T-helper 17 cell (primary cell): ENCODE data around the gene NLGN1. TPM values are rescaled to one million over a fixed set of nuclear protein-coding genes. Genes with fewer than 3 reads are reported as not detected.

Experiments used
- ATAC-seq: fragments of 150-1000 bp; cut with Tn5 transposase; 2 replicates; pipeline ENCODE4 v1.10.0; 2021; ENCODE audit warnings: mild to moderate bottlenecking, moderate library complexity
- DNase-seq, 3 donors: peaks; one replicate each; pipeline versions ENCODE4 v3.0.0 to v3.0.0-alpha.2; 2020 to 2021
- H3K9me3 ChIP-seq: one replicate; pipeline ENCODE4 v1.7.0; 2013; ENCODE audit warnings: low read length, mild to moderate bottlenecking; ENCODE audit not compliant: control insufficient read depth, poor library complexity, severe bottlenecking
- H3K27ac Mint-ChIP-seq: one replicate; pipeline ENCODE4 v1.8.0; 2022; ENCODE audit warnings: mild to moderate bottlenecking, moderate library complexity, mixed read lengths
- H3K27me3 Mint-ChIP-seq: one replicate; pipeline ENCODE4 v1.8.0; 2022; ENCODE audit warnings: mixed read lengths
- H3K36me3 Mint-ChIP-seq: one replicate; pipeline ENCODE4 v1.8.0; 2022; ENCODE audit warnings: low read depth, mixed read lengths
- H3K4me1 Mint-ChIP-seq: one replicate; pipeline ENCODE4 v1.8.0; 2022; ENCODE audit warnings: mild to moderate bottlenecking, mixed read lengths
- H3K4me3 Mint-ChIP-seq: one replicate; pipeline ENCODE4 v1.8.0; 2022; ENCODE audit warnings: mild to moderate bottlenecking, moderate library complexity, mixed read lengths
- total RNA-seq, 4 donors: library from RNA in 2 of 4; stranded (reverse) in 2 of 4; gene quantifications; one replicate each; pipeline ENCODE4 v1.2.3 and lab custom pipeline; 2022 to 2026

Gene NLGN1
- total RNA-seq, 2 donors from 2014 or later, result not detected

GRCh38 chr3:173734473-173734872, 336.9 kb downstream of the NLGN1 start:
- H3K4me1 Mint-ChIP-seq, result no peaks in the 10 kb centered on the region
- no peaks in the 10 kb centered on the region for H3K9me3 ChIP-seq
- no peak overlapping the region for H3K4me3 Mint-ChIP-seq
- ATAC-seq (no peak), DNase-seq (no peak)
- H3K36me3 Mint-ChIP-seq, result no peaks in the 10 kb centered on the region
- H3K27me3 Mint-ChIP-seq, result no peaks in the 10 kb centered on the region
- no peak overlapping the region for H3K27ac Mint-ChIP-seq

- Mint-ChIP-seq H3K4me3 (no peak overlapping the region), H3K27me3 (no peaks in the 10 kb centered on the region), H3K36me3 (no peaks in the 10 kb centered on the region), H3K27ac (no peak overlapping the region), H3K4me1 (no peaks in the 10 kb centered on the region)
- DNase-seq (no peak), ATAC-seq (no peak)
- H3K9me3 ChIP-seq, result no peaks in the 10 kb centered on the region
Observed at GRCh38 chr3:173734895-173735294, 337.4 kb downstream of the NLGN1 start.

- H3K4me1 Mint-ChIP-seq, result no peaks in the 10 kb centered on the region
- ATAC-seq, result no peak
- no peaks in the 10 kb centered on the region for H3K36me3 Mint-ChIP-seq
- no peaks in the 10 kb centered on the region for H3K9me3 ChIP-seq
- H3K27me3 Mint-ChIP-seq, result no peaks in the 10 kb centered on the region
- H3K4me3 Mint-ChIP-seq, result no peak overlapping the region
- H3K27ac Mint-ChIP-seq, result no peak overlapping the region
- DNase-seq, result no peak
Observed at GRCh38 chr3:173735841-173736240, 338.3 kb downstream of the NLGN1 start.

- Mint-ChIP-seq H3K4me3 (no peak overlapping the region), H3K27me3 (no peaks in the 10 kb centered on the region), H3K36me3 (no peaks in the 10 kb centered on the region), H3K4me1 (no peaks in the 10 kb centered on the region), H3K27ac (no peak overlapping the region)
- ATAC-seq, result no peak
- no peaks in the 10 kb centered on the region for H3K9me3 ChIP-seq
- DNase-seq, result no peak
Observed at GRCh38 chr3:173737167-173737808, 339.7 kb downstream of the NLGN1 start.

- H3K27ac Mint-ChIP-seq, result no peak overlapping the region
- no peaks in the 10 kb centered on the region for H3K9me3 ChIP-seq
- DNase-seq, result no peak
Observed at GRCh38 chr3:173739726-173740125, 342.2 kb downstream of the NLGN1 start.

GRCh38 chr3:173742491-173742890, 344.9 kb downstream of the NLGN1 start:
- H3K27me3 Mint-ChIP-seq, result no peaks in the 10 kb centered on the region
- H3K36me3 Mint-ChIP-seq, result no peaks in the 10 kb centered on the region
- no peak for DNase-seq
- H3K4me3 Mint-ChIP-seq, result no peak overlapping the region
- ATAC-seq, result no peak
- H3K27ac Mint-ChIP-seq, result no peak overlapping the region
- no peaks in the 10 kb centered on the region for H3K4me1 Mint-ChIP-seq
- H3K9me3 ChIP-seq, result no peaks in the 10 kb centered on the region

More at GRCh38 chr3:173739726-173740125, 342.2 kb downstream of the NLGN1 start:
- ATAC-seq, result no peak
- no peaks in the 10 kb centered on the region for H3K4me1 Mint-ChIP-seq
- H3K36me3 Mint-ChIP-seq, result no peaks in the 10 kb centered on the region
- no peaks in the 10 kb centered on the region for H3K27me3 Mint-ChIP-seq
- no peak overlapping the region for H3K4me3 Mint-ChIP-seq

GRCh38 chr3:173743111-173743510, 345.6 kb downstream of the NLGN1 start:
- no peak overlapping the region for H3K27ac Mint-ChIP-seq
- ATAC-seq (no peak), DNase-seq (no peak)
- H3K9me3 ChIP-seq, result no peaks in the 10 kb centered on the region
- no peaks in the 10 kb centered on the region for H3K4me1 Mint-ChIP-seq
- H3K36me3 Mint-ChIP-seq, result no peaks in the 10 kb centered on the region
- H3K27me3 Mint-ChIP-seq, result no peaks in the 10 kb centered on the region
- no peak overlapping the region for H3K4me3 Mint-ChIP-seq

DNA sequence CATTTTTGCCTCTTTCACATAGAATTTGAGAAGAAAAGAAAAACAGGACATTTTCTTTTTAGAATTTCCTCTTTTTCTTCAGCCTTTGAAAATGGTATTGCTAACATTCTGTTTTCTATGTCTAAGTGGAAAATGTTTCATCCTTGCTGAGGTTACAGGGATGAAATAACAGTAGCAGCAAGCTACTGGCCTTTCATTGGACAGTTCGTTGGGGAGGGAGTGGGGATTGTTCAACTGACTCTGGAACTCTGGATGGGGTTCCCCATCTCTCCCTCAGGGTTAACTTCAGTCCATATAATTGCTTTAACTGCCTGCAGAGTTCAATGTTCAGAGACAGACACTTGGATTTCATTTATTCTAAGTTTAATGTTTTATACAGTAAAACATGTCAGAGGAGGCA, 346.0 kb downstream of the NLGN1 start:
- Mint-ChIP-seq H3K4me3 (no peak overlapping the region), H3K27me3 (no peaks in the 10 kb centered on the region), H3K27ac (no peak overlapping the region), H3K4me1 (no peaks in the 10 kb centered on the region), H3K36me3 (no peaks in the 10 kb centered on the region)
- DNase-seq (no peak), ATAC-seq (no peak)
- H3K9me3 ChIP-seq, result no peaks in the 10 kb centered on the region

GRCh38 chr3:173744479-173744878, 346.9 kb downstream of the NLGN1 start:
- Mint-ChIP-seq H3K4me3 (no peak overlapping the region), H3K27ac (no peak overlapping the region), H3K4me1 (no peaks in the 10 kb centered on the region), H3K27me3 (no peaks in the 10 kb centered on the region), H3K36me3 (no peaks in the 10 kb centered on the region)
- H3K9me3 ChIP-seq, result no peaks in the 10 kb centered on the region
- no peak for ATAC-seq
- no peak for DNase-seq

DNA sequence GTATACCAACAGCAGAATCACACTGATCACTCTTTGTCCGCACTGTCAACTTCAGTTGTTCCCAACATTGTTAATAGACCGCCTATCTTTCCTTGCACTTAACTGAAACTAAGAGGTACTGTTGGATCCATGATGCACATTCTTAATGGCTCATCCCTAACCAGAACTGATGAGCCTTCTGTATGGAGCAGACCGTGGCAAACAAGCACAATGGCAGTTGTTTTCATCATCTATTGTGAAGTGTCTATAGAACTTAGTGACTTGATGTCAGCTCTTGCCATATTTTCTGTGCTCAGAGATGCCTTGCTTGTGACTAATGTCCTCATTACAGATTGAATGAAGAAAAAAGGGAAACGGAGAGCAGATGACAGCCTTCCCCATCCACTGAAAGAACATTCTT, 347.4 kb downstream of the NLGN1 start:
- no peaks in the 10 kb centered on the region for H3K9me3 ChIP-seq
- Mint-ChIP-seq H3K4me1 (no peaks in the 10 kb centered on the region), H3K27ac (no peak overlapping the region), H3K4me3 (no peak overlapping the region), H3K36me3 (no peaks in the 10 kb centered on the region), H3K27me3 (no peaks in the 10 kb centered on the region)
- no peak for DNase-seq
- ATAC-seq, result no peak

GRCh38 chr3:173745952-173746682, 348.6 kb downstream of the NLGN1 start:
- DNase-seq (no peak), ATAC-seq (no peak)
- Mint-ChIP-seq H3K4me1 (no peaks in the 10 kb centered on the region), H3K4me3 (no peak overlapping the region), H3K27ac (no peak overlapping the region), H3K36me3 (no peaks in the 10 kb centered on the region), H3K27me3 (no peaks in the 10 kb centered on the region)
- no peaks in the 10 kb centered on the region for H3K9me3 ChIP-seq

DNA sequence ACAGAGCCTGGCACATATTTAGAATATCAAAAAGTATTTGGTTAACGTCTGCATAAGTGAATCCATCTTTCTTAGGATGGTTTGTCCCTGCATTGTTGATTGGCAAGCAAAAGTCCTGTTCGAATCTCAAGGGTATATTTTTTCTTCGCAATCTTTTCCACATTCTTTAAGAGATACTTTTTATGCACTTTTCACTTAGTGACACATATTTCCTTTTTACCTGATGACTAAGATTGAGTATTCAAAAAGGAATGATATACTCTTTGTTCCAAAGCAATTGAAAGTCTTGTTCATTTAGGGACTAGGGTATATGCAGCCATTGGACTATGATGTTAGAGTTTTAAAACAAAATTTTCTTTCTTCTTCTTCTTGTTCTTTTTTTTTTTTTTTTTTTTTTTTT, 349.9 kb downstream of the NLGN1 start:
- no peaks in the 10 kb centered on the region for H3K9me3 ChIP-seq
- Mint-ChIP-seq H3K4me1 (no peaks in the 10 kb centered on the region), H3K27me3 (no peaks in the 10 kb centered on the region), H3K36me3 (no peaks in the 10 kb centered on the region), H3K4me3 (no peak overlapping the region), H3K27ac (no peak overlapping the region)
- DNase-seq, result no peak
- no peak for ATAC-seq

- Mint-ChIP-seq H3K36me3 (no peaks in the 10 kb centered on the region), H3K27me3 (no peaks in the 10 kb centered on the region), H3K4me3 (no peak overlapping the region), H3K4me1 (no peaks in the 10 kb centered on the region), H3K27ac (no peak overlapping the region)
- DNase-seq (no peak), ATAC-seq (no peak)
- H3K9me3 ChIP-seq, result no peaks in the 10 kb centered on the region
Observed at GRCh38 chr3:173748105-173748504, 350.6 kb downstream of the NLGN1 start.

- Mint-ChIP-seq H3K27me3 (no peaks in the 10 kb centered on the region), H3K27ac (no peak overlapping the region), H3K36me3 (no peaks in the 10 kb centered on the region), H3K4me3 (no peak overlapping the region), H3K4me1 (no peaks in the 10 kb centered on the region)
- DNase-seq (no peak), ATAC-seq (no peak)
- H3K9me3 ChIP-seq, result no peaks in the 10 kb centered on the region
Observed at GRCh38 chr3:173750095-173750494, 352.6 kb downstream of the NLGN1 start.
